ENCODE results near the gene SPRR4.

SPRR4 gene, protein sequence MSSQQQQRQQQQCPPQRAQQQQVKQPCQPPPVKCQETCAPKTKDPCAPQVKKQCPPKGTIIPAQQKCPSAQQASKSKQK

DNA sequence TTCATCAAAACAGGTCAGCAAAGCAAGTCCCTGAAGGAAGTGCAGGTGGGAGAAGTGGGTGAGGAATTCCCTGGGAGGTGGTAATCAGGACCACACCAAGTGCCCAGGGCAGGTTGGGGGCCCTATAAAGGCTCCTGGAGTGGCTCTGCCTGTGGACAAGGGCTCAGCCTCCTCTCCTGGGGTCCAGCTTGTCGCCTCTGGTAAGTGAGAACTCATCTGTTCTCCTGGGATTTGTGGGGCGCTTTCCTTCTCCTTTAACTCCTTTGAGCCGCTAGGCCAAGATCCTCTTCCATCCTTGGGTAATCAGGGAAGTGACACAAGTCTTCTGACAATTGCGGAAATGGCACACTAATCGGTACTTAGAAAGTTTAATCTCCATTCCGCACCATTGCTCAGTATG, at the start of gene SPRR4:
Gene SPRR4 (plus strand): TSS at position 154 of the 400 bp plus-strand sequence. CDS start 1,243 bp downstream, outside the sequence.
- no peak for TF ChIP-seq CTCF (IDR thresholded peaks at IDR 0.05; ENCODE audit: low read depth, low read length)

GRCh38 chr1:152924191-152924590, 46.3 kb upstream of the SPRR4 start:
- DNase-seq (ENCODE audit: extremely low read depth, low read depth) = no peak
- TF ChIP-seq CTCF (IDR thresholded peaks at IDR 0.05; ENCODE audit: low read depth, low read length) = no peak

More for the DNA sequence above, at the start of gene SPRR4:
- no peak for DNase-seq (ENCODE audit: extremely low read depth, low read depth)

- peak; percentile 22 for DNase-seq (ENCODE audit: extremely low read depth, low read depth)
- TF ChIP-seq CTCF (IDR thresholded peaks at IDR 0.05; ENCODE audit: low read depth, low read length) = peak; percentile 82
Observed at GRCh38 chr1:152926091-152926490, 44.4 kb upstream of the SPRR4 start.

- no peak for TF ChIP-seq CTCF (IDR thresholded peaks at IDR 0.05; ENCODE audit: low read depth, low read length)
- no peak for DNase-seq (ENCODE audit: extremely low read depth, low read depth)
Observed at GRCh38 chr1:152928671-152929070, 41.8 kb upstream of the SPRR4 start.

DNA sequence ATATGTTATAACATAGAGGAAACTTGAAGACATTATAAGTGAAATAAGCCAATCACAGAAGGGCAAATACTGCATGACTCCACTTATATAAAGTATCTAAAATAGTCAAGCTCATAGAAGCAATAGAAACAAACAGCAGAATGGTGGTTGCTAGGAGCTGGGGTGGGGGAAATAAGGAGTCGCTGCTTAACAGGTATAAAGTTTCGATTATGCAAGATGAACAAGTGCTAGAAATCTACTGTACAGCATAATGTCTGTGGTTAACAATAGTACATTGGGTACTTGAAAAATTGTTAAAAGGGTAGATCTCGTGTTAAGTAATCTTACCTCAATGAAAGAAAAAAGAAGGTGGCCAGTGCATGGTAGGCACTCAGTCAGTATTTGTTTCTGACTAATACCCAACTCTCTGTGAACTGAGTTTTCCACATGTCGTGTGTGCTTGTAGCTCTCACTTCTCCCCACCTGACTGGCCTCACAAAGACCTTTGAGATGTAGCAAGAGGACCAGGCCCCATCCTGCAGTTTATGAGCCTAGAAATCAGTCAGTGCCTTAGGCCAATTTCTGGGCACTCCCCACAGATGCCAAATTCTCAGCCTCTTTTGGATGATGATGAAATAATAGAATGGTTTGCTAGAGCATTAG, 38.2 kb upstream of the SPRR4 start:
- DNase-seq (ENCODE audit: extremely low read depth, low read depth) = no peak
- no peak for TF ChIP-seq CTCF (IDR thresholded peaks at IDR 0.05; ENCODE audit: low read depth, low read length)

- TF ChIP-seq CTCF (IDR thresholded peaks at IDR 0.05; ENCODE audit: low read depth, low read length) = no peak
- DNase-seq (ENCODE audit: extremely low read depth, low read depth) = no peak
Observed at GRCh38 chr1:152933196-152933595, 37.3 kb upstream of the SPRR4 start.

GRCh38 chr1:152940614-152941013, 29.8 kb upstream of the SPRR4 start:
- no peak for TF ChIP-seq CTCF (IDR thresholded peaks at IDR 0.05; ENCODE audit: low read depth, low read length)
- DNase-seq (ENCODE audit: extremely low read depth, low read depth) = no peak

All from AG09319 (cell line).